GM23338 (cell line): Measurements from ENCODE around the gene DOCK2. TPM values are rescaled to one million over a fixed set of nuclear protein-coding genes. Genes with fewer than 3 reads are reported as not detected.

Source experiments
- ATAC-seq: fragments of 200-7000 bp; cut with Tn5 transposase; 3 replicates; pipeline ENCODE4 v1.9.1; 2020
- DNase-seq: peaks from one replicate; pipeline ENCODE4 v3.0.0-alpha.2; 2015; ENCODE audit warnings: low spot score
- H2AFZ ChIP-seq: fragments of 200-600 bp; sonication (generic); 2 replicates; pipeline ENCODE4 v1.8.0; 2016; ENCODE audit warnings: antibody characterized with exemption, mild to moderate bottlenecking, moderate library complexity
- H3F3A ChIP-seq: fragments of 200-600 bp; sonication (generic); replicated peaks from 2 replicates; pipeline ENCODE4 v1.8.0; 2017; ENCODE audit warnings: antibody characterized with exemption, mixed run types, low read depth
- H3K27ac ChIP-seq: fragments of 200-600 bp; sonication (generic); 2 replicates; pipeline ENCODE4 v1.6.1; 2016; ENCODE audit warnings: low read depth
- H3K27me3 ChIP-seq: fragments of 200-600 bp; sonication (generic); 2 replicates; pipeline ENCODE4 v1.8.0; 2016; ENCODE audit warnings: mild to moderate bottlenecking, mixed run types, moderate library complexity; ENCODE audit not compliant: insufficient read depth
- H3K36me3 ChIP-seq: fragments of 200-600 bp; sonication (generic); 2 replicates; pipeline ENCODE4 v1.8.0; 2016; ENCODE audit warnings: mild to moderate bottlenecking; ENCODE audit not compliant: insufficient read depth
- H3K4me1 ChIP-seq: fragments of 200-600 bp; sonication (generic); 2 replicates; pipeline ENCODE4 v1.8.0; 2016; ENCODE audit warnings: mild to moderate bottlenecking, moderate library complexity; ENCODE audit not compliant: insufficient read depth
- H3K4me2 ChIP-seq: fragments of 200-600 bp; sonication (generic); 2 replicates; pipeline ENCODE4 v1.7.1; 2017; ENCODE audit warnings: mixed run types
- H3K4me3 ChIP-seq: fragments of 200-600 bp; sonication (generic); 2 replicates; pipeline ENCODE4 v1.6.1; 2016; ENCODE audit warnings: mixed run types
- H3K79me2 ChIP-seq: fragments of 200-600 bp; sonication (generic); replicated peaks from 2 replicates; pipeline ENCODE4 v1.8.0; 2017; ENCODE audit warnings: mild to moderate bottlenecking; ENCODE audit not compliant: insufficient read depth
- H3K9me2 ChIP-seq: fragments of 200-600 bp; sonication (generic); 2 replicates; pipeline ENCODE4 v1.8.0; 2017; ENCODE audit not compliant: insufficient read depth
- H4K20me1 ChIP-seq: fragments of 200-600 bp; sonication (generic); replicated peaks from 2 replicates; pipeline ENCODE4 v1.8.0; 2017; ENCODE audit warnings: mild to moderate bottlenecking; ENCODE audit not compliant: insufficient read depth
- H3K27ac Mint-ChIP-seq: 2 replicates; pipeline ENCODE4 v1.8.0; 2020; ENCODE audit warnings: inconsistent platforms, mild to moderate bottlenecking, moderate library complexity, mixed read lengths
- H3K27me3 Mint-ChIP-seq: 3 replicates; pipeline ENCODE4 v1.8.0; 2022; ENCODE audit warnings: low read depth, mild to moderate bottlenecking, moderate library complexity, mixed read lengths, inconsistent platforms; ENCODE audit not compliant: insufficient read depth, poor library complexity
- H3K36me3 Mint-ChIP-seq: 3 replicates; pipeline ENCODE4 v1.8.0; 2021; ENCODE audit warnings: low read depth, mild to moderate bottlenecking, inconsistent platforms, moderate library complexity, mixed read lengths
- H3K4me1 Mint-ChIP-seq: 3 replicates; pipeline ENCODE4 v1.8.0; 2020; ENCODE audit warnings: mild to moderate bottlenecking, inconsistent platforms, mixed read lengths
- H3K4me3 Mint-ChIP-seq: 3 replicates; pipeline ENCODE4 v1.8.0; 2021; ENCODE audit warnings: moderate library complexity, mild to moderate bottlenecking, inconsistent platforms, mixed read lengths
- H3K9me3 Mint-ChIP-seq: 3 replicates; pipeline ENCODE4 v1.8.0; 2020; ENCODE audit warnings: moderate library complexity, mild to moderate bottlenecking, inconsistent platforms, mixed read lengths
- CREB1 ChIP-seq: fragments of 250-450 bp; sonication (Bioruptor Pico); IDR thresholded peaks from 2 replicates; pipeline ENCODE4 v1.5.0; 2020; ENCODE audit warnings: low read depth, mild to moderate bottlenecking, moderate library complexity
- EZH2 ChIP-seq: fragments of 200-600 bp; sonication (generic); IDR thresholded peaks from one replicate; pipeline ENCODE4 v1.8.0; 2017; ENCODE audit warnings: antibody characterized with exemption, mild to moderate bottlenecking, low read depth; ENCODE audit not compliant: unreplicated experiment
- EZH2phosphoT487 ChIP-seq: fragments of 200-600 bp; sonication (generic); IDR thresholded peaks from one replicate; pipeline ENCODE4 v1.8.1; 2018; ENCODE audit warnings: antibody characterized with exemption; ENCODE audit not compliant: unreplicated experiment
- JUNB ChIP-seq: IDR thresholded peaks from one replicate; pipeline ENCODE4 v1.6.1; 2016; ENCODE audit warnings: antibody characterized with exemption; ENCODE audit not compliant: unreplicated experiment
- NANOG ChIP-seq: IDR thresholded peaks from 2 replicates; pipeline ENCODE4 v1.6.1; 2016; ENCODE audit warnings: antibody characterized with exemption, borderline replicate concordance
- POLR2AphosphoS5 ChIP-seq: IDR thresholded peaks from 2 replicates; pipeline ENCODE4 v1.6.1; 2016; ENCODE audit warnings: antibody characterized with exemption, low read depth
- REST ChIP-seq: IDR thresholded peaks from one replicate; pipeline ENCODE4 v1.6.1; 2018; ENCODE audit warnings: antibody characterized with exemption; ENCODE audit not compliant: unreplicated experiment
- STAT1 ChIP-seq: IDR thresholded peaks from one replicate; pipeline ENCODE4 v1.6.1; 2016; ENCODE audit warnings: antibody characterized with exemption; ENCODE audit not compliant: unreplicated experiment
- ZNF114 ChIP-seq: fragments of 250-450 bp; sonication (Bioruptor Pico); IDR thresholded peaks from 2 replicates; pipeline ENCODE4 v1.5.0; 2020; ENCODE audit warnings: mild to moderate bottlenecking, moderate library complexity
- ZNF331 ChIP-seq: fragments of 250-450 bp; sonication (Bioruptor Pico); IDR thresholded peaks from 2 replicates; pipeline ENCODE4 v1.5.0; 2020; ENCODE audit warnings: low read depth, mild to moderate bottlenecking, moderate library complexity
- ZNF462 ChIP-seq: fragments of 250-450 bp; sonication (Bioruptor Pico); IDR thresholded peaks from 2 replicates; pipeline ENCODE4 v1.5.0; 2020; ENCODE audit warnings: mild to moderate bottlenecking, moderate library complexity
- polyA plus RNA-seq: library from polyadenylated mRNA; unstranded; fragments of >200 nt; fragmentation: Nextera tagmentation; extraction: Ambion mirVana; gene quantifications from 2 replicates; pipeline ENCODE4 v1.2.1, GENCODE V29; 2016
- total RNA-seq: library from RNA; depleted of rRNA; stranded (reverse); fragments of >200 nt; shearing (Covaris generic); gene quantifications from 2 replicates; pipeline ENCODE4 v1.2.3, GENCODE V29; 2014

The DOCK2 gene
- total and polyA plus RNA-seq, 2 experiments from 2014 or later: 3.7 to 9.4 TPM

- no peak for TF ChIP-seq CREB1 (CRISPR knock-in tag)
- no peak for TF ChIP-seq STAT1
- TF ChIP-seq NANOG: no peak
- no peak for TF ChIP-seq ZNF114 (CRISPR knock-in tag)
- no peak for TF ChIP-seq EZH2phosphoT487
These were observed 296.1 kb downstream of the DOCK2 start (continued) for GRCh38 chr5:169933127-169933526.

GRCh38 chr5:169933616-169934015, 296.5 kb downstream of the DOCK2 start:
- H3K27ac ChIP-seq: no peak overlapping the region
- Mint-ChIP-seq H3K4me1 (peaks cover 13% of the 10 kb centered on the region; the same call in 2 of the 3 replicates), H3K27ac (no peak overlapping the region), H3K27me3 (no peaks in the 10 kb centered on the region), H3K36me3 (no peaks in the 10 kb centered on the region), H3K4me3 (no peak overlapping the region), H3K9me3 (no peaks in the 10 kb centered on the region)
- H3K4me2 ChIP-seq: no peak overlapping the region
- no peaks in the 10 kb centered on the region for H3K27me3 ChIP-seq
- no peaks in the 10 kb centered on the region for H3K36me3 ChIP-seq
- H3K9me2 ChIP-seq: no peaks in the 10 kb centered on the region
- no peaks in the 10 kb centered on the region for H3K4me1 ChIP-seq
- no peaks in the 10 kb centered on the region for H4K20me1 ChIP-seq
- no peaks in the 10 kb centered on the region for H3F3A ChIP-seq
- no peaks in the 10 kb centered on the region for H3K79me2 ChIP-seq
- no peak overlapping the region for H2AFZ ChIP-seq
- TF ChIP-seq JUNB: no peak
- no peak for TF ChIP-seq ZNF114 (CRISPR knock-in tag)
- no peak for TF ChIP-seq REST
- ATAC-seq: no peak
- no peak for DNase-seq
- H3K4me3 ChIP-seq: no peak overlapping the region

GRCh38 chr5:169934990-169935389, 297.9 kb downstream of the DOCK2 start:
- Histone ChIP-seq H3K36me3 (no peaks in the 10 kb centered on the region), H3K27me3 (no peaks in the 10 kb centered on the region), H3F3A (no peaks in the 10 kb centered on the region), H3K4me2 (no peak overlapping the region), H3K4me1 (no peaks in the 10 kb centered on the region), H3K4me3 (no peak overlapping the region), H3K9me2 (no peaks in the 10 kb centered on the region), H4K20me1 (no peaks in the 10 kb centered on the region), H3K79me2 (no peaks in the 10 kb centered on the region), H2AFZ (no peak overlapping the region), H3K27ac (no peak overlapping the region)
- H3K27ac Mint-ChIP-seq: no peak overlapping the region
- H3K4me3 Mint-ChIP-seq: no peak overlapping the region
- no peaks in the 10 kb centered on the region for H3K27me3 Mint-ChIP-seq
- peaks cover 13% of the 10 kb centered on the region; the same call in 2 of the 3 replicates for H3K4me1 Mint-ChIP-seq
- H3K36me3 Mint-ChIP-seq: no peaks in the 10 kb centered on the region
- DNase-seq (no peak), ATAC-seq (no peak)
- H3K9me3 Mint-ChIP-seq: no peaks in the 10 kb centered on the region
- TF ChIP-seq POLR2AphosphoS5: no peak
- no peak for TF ChIP-seq EZH2
- TF ChIP-seq ZNF331 (CRISPR knock-in tag): no peak
- no peak for TF ChIP-seq ZNF462
- no peak for TF ChIP-seq STAT1
- TF ChIP-seq EZH2phosphoT487: no peak
- TF ChIP-seq JUNB: no peak
- TF ChIP-seq ZNF114 (CRISPR knock-in tag): no peak
